Pulmonary artery endothelial cell (primary cell): Measurements from ENCODE around the gene MAU2. TPM values are rescaled to one million over a fixed set of nuclear protein-coding genes. Genes with fewer than 3 reads are reported as not detected.
A peak's percentile ranks its signal among the peaks of the same experiment; 100 is the strongest.
"Not testable (repeated sequence)": the region's sequence is repeated elsewhere in the genome, so short reads cannot be mapped to it uniquely, and the experiment has no call there.

Experiments
- DNase-seq: peaks from one replicate; pipeline ENCODE4 v3.0.0-alpha.2; 2011; ENCODE audit warnings: low read depth, low spot score
- total RNA-seq: library from RNA; depleted of rRNA; stranded (reverse); fragments of >200 nt; gene quantifications from 2 replicates; pipeline ENCODE4 v1.2.3, GENCODE V29; 2014

The MAU2 gene
- total RNA-seq, 1 donor from 2014 or later: 23.7 TPM

DNA sequence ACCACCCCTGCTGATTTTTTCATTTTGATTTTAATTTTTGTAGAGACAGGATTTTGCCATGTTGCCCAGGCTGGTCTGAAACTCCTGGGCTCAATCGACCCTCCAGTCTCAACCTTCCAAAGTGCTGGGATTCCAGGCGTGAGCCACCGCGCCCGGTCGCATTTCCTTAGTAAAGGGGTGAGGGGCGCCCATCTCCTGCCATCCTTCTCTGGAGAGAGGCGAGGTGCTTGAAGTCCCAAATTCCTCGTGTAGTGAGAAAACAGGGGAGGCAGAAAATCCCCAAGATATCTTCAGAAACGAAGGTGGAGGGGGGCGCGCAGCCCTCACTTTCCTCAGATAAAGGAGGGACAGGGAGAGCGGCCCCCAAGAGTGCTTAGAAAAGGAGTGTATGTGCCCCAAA is 63.9 kb downstream of the MAU2 start:
- no peak for DNase-seq

DNA sequence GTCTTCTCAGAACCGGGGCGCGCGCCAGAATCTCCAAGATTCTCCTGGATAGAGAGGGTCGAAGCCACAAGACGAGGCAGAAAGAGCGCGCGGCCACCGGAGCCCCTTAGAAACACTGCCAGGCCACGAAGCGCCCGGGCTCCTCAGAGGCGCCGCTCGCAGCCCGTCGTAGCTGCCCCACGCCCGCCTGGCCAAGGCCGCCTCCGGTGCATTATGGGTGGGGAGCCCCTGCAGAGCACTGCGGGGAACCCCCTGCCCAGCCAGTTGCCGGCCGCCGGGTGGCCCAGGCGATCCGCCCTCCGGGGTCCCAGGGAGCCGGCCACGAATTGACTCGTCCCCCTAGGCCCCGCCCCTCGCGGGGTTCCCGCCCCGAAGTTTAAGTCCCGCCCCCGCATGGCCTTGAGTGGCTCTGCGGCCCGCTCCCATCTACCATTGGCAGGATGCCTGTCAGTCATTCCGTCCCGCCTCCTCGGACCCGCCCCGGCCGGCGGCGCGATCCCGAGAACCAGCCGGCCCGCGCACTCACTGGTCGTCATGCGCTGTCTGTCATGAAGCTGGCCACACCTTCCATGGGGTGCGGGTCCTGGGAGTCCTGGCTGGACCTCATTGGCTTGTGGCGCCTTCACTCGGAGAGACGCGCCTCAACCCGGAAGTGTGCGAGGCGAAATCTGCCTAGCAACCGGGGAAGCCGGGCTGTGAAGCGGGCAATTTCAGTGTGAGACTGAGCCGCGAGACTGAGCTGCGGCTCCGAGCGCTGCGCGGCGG is 64.7 kb downstream of the MAU2 start:
- peak; percentile 99 for DNase-seq

DNA sequence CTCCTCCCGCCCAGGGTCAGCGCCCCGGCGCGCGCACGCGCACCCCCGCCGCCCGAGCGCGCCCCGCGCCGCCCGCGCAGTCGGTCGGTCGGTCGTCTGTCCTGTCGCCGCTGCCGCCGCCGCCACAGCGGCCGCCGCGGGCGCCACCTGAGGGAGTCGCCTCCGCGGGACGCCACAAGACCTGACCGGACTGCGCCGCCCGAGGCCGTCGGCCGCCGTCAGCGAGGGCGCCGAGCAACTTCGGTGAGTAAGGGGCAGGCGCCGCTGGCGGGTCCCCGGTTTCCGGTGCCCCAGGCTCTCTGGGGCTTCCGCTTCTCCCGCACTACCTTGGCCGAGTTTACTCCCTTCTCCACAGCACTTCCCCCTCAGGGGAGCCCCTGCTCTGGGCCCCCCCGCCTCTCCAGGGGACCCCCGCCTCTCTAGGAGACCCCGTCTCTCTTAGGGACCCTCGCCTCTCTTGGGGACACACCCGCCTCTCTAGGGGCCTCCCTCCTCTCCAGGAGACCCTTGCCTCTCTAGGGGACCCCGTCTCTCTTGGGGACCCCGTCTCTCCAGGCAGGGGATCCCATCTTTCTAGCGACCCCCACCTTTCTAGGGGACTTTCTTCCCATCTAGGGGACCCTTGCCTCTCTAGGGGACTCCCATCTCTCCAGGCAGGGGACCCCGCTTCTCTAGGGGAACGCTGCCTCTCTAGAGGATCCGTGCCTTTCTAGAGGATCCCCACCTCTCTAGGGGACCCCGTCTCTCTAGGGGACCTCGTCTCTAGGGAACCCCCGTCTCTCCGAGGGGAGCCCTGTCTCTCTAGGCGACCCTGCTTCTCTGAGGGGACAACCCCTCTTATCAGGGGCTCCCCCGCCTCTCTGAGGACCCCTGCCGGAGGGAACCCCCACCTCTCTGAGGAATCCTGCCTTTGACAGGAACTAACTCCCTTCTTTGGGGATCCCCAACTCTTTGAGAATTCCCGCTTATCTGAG is 65.6 kb downstream of the MAU2 start:
- no peak for DNase-seq

DNA sequence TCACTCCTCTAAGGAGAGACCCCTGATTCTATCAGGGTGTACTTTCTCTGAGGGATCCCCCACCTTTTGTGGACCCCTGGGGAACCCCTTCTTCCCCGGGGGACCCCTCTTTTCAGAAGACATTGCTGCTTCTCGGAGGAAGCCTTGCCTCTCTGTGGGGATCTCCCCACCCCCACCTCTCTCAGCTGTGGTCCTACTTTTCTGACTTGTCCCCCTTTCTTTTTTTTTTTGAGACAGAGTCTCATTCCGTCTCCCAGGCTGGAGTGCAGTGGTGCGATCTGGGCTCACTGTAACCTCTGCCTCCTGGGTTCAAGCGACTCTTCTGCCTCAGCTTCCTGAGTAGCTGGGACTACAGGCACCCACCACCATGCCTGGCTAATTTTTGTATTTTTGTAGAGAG is 66.5 kb downstream of the MAU2 start:
- no peak for DNase-seq

DNA sequence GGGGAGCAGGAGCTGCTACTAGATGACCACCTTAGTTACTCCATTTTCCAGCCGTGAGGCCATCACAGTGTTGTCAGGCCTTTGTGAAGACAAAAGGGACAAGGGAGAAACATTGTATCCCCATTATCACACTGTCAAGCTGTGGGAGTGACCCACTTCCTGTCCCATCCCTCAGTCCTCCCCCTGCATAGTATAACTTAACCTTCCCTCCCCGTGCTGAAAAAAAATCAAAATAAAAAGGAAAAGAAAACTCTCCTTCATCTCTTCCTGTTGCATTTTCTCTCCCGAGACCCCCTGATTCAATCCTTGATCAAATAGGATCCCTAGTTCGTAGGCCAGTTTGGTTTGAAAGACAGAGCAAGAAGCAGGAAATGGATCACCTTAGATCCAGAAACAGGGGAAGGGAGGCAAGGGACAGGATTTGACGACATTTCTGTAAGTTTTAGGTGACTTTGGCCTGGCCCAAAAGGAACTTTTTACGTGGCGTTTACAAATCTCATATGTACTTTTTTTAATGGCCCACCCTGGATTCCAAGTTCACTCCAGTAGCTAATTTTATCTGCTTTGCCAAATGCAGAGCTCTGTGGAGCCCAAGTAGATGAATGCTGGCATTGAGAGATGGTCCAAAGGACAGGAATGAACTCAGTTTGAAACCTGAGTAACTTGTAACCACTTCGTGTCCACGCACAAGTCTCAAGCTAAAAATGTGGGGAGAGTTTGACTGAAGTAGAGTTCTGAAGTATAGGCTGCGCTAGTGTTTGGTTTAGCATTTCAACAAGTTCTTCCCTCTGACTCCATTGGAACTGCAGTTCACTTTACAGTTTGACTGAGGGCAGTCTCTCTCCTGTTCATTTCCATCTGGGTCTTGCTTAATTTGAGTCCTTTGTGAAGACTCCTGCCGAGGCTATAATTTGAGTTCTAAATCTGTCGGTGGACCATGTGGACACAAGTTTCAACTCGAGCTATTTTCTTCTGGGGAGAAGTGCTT is 68.2 kb downstream of the MAU2 start:
- no peak for DNase-seq

DNA sequence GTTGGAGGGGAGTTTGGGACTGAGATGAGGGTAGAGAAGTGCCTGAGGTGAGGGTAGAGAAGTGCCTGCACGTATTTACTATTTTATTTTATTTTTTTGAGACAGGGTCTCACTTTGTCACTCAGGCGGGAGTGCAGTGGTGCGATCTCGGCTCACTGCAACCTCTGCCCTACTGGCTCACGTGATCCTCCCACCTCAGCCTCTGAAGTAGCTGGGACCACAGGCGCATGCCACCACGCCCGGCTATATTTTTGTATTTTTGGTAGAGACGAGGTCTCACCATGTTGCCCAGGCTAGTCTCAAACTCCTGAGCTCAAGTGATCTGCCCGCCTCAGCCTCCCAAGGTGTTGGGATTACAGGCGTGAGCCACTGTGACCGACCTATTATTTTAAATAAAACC is 69.1 kb downstream of the MAU2 start:
- not testable (repeated sequence) for DNase-seq

DNA sequence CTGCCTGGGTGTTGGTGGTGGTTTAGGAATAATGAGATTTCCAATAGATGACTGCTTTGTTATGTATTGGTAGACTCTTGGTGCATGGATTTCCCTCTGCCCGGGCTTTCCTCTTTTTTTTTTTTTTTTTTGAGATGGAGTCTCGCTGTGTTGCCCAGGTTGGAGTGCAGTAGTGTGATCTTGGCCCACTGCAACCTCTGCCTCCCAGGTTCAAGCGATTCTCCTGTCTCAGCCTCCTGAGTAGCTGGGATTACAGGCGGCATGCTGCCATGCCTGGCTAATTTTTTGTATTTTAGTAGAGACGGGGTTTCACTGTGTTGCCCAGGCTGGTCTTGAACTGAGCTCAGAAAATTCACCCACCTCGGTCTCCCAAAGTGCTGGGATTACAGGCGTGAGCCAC is 73.7 kb downstream of the MAU2 start:
- not testable (repeated sequence) for DNase-seq

DNA sequence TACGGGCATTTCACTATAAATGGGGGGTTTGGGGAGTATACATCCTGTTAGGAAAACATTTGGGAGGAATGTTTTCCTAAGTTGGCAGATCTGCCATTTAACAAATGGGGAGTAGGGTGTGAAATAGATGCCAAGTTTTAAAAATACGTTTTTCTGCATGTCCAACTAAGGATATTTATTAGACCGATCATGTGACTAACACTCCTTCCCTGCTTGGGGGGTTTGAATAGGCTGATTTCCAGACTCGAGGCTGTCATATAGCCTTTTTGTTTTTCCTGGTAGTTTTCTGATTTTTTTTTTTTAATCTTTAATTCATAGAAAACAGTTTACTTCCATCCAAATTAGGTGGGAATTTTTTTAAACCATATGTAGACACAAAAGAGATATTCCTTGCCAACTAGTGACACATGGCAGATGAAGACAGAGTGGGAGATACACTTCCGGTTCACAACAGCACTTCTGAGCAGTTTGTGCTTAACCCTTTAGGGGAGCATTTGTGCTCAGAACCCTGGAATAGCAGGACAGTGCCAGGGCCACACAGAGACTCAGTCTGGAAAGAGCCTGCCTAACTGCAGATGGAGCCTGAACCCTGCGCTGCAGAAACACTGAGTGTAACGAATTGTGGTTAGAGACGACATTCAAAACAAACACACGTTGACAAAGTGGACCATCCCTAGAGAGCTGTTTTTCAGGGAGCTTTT is 79.3 kb downstream of the MAU2 start:
- no peak for DNase-seq

DNA sequence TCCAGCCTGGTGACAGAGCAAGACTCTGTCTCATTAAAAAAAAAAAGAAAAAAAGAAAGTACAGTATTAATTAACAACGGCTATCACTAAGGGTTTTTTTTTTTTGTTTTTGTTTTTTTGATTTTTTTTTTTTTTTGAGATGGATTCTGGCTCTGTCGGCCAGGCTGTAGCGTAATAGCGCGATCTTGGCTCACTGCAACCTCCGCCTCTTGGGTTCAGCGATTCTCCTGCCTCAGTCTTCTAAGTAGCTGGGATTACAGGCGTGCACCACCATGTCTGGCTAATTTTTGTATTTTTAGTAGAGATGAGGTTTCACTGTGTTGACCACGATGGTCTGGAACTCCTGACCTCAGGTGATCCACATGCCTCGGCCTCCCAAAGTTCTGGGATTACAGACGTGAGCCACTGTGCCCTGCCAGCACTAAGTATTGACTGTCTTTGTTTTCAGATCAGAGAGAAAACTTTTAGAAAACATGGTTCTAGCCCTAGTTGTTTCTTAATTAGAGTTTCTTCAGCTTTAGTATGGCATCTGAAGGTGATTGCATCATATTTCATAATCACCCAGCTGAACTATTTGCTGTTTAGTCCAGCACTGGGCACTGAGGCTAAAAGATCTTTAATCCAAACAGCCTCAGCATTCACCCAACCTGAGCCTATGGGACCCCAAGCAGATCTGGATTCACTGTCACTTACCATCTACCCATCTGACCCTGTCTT is 82.2 kb downstream of the MAU2 start:
- no peak for DNase-seq

DNA sequence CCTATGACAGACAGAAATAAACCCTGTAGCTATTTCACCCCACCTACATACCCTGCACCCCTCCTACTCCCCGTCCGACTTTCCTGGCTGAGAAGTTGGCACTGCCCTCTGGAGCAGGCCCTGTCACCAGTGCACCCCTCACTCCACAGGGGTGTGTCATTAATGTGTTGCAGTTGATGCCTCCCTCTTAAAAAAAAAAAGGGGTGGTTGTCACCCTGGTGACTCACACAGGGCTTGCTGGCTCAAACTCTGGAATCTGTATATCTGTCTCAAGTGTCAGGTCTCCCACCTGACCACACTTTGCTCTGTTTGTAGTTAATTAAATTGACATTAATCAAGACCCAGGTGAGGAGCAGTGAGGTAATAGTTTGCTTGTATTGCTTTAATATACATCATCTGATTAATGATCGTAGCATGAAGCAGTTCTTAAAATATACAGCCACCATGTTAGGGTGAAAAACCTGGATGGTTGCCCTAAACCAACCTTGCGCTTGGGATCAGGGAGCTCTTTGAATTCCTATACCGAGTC is 82.8 kb downstream of the MAU2 start:
- no peak for DNase-seq

DNA sequence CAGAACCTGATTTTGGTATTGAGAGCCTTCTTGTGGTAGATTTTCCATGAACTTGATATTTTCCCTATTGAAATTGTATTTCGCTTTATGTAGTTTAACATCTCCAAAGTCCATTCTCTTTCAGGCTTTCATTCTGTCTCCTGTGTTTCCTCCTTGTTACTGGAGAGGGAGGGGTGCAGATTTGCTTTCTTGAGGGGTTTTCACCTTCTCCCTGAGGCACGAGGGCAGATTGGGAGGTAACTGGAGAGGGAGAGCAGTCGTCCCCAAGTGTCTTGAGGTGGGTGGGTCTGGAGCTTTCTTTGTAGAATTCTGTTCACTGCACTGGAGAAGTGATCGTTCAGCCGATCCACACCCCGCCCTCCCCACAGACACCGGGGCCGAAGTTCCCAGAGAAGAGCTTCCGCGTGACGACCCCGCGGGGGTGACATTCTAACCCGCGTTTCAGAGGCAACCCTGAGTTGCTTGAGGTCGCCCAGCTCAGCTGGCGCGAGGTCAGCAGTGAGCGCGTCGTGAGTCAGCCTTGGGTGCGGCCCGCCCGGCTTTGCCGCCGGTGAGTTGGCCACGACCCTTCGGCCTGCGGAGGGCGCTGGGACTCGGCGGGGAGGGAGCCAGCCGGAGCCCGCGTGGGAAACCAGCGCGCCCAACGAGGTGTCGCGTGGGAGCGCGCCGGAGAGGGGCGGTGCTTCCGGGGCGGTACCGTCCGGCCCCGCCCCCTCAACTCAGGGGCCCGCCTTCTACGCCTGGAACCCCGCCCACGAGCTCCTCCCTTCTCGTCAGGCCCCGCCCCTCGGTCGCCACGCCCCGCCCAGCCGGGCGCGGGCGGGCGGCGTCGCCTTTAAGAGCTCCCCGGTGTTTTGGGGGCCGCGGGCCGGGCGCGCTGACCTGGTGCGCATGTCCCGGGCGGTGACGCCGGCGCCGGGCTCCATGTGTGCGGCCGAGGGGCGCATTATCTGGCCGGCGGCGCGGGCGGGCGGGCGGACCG is 84.5 kb downstream of the MAU2 start, which contains the start of gene GATAD2A:
TSS of gene GATAD2A (plus strand) at position 797 of the 982 bp plus-strand sequence. CDS start 59,671 bp downstream, outside the sequence.
- peak; percentile 56 for DNase-seq

DNA sequence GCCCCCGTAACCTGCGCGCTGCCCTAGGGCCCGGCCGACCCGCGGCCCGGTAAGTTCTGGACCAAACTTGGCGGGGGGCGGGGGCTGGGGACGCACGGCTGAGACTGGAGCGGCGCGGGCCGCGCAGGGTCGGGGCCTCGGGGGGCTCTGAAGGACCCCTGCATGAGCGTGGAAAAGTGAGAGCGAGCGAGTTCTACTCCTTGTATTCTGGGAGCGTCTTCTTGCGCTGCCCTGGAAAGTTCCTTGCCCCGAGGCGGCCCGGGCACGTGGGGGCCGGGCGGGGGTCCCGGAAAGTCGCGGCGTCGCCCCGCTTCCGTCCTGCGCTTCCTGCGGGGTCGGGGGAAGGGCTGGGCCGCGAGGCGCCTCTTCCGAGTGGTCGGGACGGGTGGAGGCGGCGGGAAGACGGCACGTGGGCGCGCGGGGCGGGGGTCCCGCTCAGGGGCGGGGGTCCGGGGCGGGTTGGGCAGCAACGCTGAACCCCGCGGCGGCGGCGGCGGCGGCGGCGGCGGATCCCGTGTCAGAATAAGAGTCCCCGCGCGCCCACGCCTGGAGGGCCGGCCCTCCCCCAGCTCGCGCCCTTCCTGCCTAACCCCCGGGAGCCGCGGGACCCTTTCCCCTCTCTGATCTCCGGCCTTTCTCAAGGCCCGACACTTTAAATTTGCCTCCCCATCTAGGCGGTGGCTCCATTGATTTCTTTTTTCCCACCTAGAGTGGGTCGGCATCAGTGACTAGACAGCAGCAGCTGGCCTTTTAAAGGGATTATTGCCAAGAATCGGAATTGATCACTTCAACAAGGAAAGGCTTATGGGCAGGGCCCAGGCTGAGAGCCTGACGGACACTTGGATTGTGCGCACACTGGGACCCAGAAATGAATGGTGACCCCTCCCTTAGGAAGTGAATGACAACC is 85.6 kb downstream of the MAU2 start:
- DNase-seq: no peak

DNA sequence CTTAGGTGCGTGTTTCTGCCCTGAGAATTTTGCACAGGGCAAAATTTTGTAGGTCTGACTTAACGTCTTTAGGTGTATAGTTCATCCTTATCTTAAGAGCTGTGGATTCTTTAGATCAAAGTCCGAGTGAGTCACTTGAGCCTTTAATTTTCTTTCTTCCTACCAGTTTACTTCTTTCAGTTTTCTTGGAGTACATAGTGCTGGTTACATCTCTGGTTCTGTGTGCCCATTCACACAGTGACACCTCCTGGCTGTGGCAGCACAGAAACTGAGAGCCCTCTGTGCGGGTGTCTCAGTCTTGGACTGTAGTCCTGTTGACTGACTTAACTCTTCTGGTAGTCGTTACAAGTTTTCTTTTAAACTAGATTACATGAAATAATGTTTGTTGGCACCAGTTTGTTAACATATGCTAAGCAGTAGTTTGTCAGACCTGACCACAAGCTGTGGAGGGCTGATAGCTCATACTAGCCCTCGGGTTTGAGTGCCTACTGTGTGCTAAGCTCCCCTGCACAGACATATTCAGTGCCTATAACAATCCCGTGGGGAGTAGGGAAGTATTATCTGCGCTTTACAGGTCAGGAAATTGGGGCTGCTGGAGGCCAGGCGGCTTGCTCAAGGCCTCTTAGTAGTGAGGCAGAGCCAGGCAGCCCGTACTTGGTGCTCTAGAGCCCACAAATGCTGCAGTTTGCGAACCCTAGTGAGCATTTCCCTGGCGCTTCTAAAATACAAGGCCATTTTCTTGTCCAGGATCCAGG is 86.4 kb downstream of the MAU2 start:
- no peak for DNase-seq

DNA sequence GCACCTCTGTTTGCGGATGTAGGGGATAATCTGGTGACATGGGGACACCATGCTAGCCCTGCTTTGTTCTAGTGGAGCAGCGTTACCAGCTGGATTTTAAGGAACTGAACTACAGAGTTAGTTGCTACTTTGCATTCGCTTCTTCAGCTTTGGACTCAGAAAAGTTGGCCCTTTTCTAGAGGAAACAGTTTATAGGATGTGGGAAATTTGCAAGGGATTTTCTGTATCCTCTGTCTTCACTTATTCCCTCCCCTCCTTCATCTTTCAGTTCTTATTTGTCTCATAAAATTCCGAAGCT is 87.0 kb downstream of the MAU2 start:
- no peak for DNase-seq
